ENCODE data around the gene CCDC13.

DNA sequence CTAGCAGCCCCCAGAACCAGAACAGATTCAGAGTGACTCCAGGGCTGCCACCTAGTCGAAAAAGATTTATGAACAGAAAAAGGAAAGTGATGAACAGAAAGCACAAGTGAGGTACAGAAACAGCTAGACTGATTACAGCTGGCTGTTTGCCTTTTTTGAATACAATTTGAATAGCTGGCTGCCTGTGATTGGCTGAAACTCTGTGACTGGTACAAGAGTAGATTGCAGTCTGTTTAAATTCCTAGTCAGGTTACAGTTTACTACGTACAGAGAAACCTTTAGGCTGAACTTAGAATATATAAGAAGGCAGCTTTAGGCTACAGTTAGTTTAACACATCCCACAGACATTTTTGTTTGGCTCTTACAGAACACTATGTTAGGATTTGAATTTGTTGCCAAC is 10.0 kb downstream of the CCDC13 start:
- no peak for TF ChIP-seq POLR2A (IDR thresholded peaks at IDR 0.05; ENCODE audit: low read length)
- no peak for TF ChIP-seq GATA1 (IDR thresholded peaks at IDR 0.05; ENCODE audit: low read depth, low read length)

Measured in erythroblast (primary cell).